Sigmoid colon (tissue), 4 donors: ENCODE results near the gene SERPINC1.

Experiments used
- EP300 ChIP-seq, 4 donors: sonication (generic); formaldehyde crosslinking; IDR thresholded peaks; one replicate each; pipeline ENCODE4 v1.6.1; 2017; ENCODE audit warnings: antibody characterized with exemption in 4 of 4
- POLR2AphosphoS5 ChIP-seq, 4 donors: sonication (generic); formaldehyde crosslinking; IDR thresholded peaks; one replicate each; pipeline ENCODE4 v1.6.1; 2017; ENCODE audit warnings: antibody characterized with exemption in 4 of 4
- TF ChIP-seq, protein P1 (sequence below), 4 experiments: fragments of 450-650 bp in 3 of 4; fragments of 200-600 bp in 1 of 4; IDR thresholded peaks; one replicate each; pipeline ENCODE4 v1.5.1; 2016 to 2019; ENCODE audit warnings: antibody characterized with exemption in 4 of 4, mild to moderate bottlenecking in 3 of 4, moderate library complexity in 2 of 4

DNA sequence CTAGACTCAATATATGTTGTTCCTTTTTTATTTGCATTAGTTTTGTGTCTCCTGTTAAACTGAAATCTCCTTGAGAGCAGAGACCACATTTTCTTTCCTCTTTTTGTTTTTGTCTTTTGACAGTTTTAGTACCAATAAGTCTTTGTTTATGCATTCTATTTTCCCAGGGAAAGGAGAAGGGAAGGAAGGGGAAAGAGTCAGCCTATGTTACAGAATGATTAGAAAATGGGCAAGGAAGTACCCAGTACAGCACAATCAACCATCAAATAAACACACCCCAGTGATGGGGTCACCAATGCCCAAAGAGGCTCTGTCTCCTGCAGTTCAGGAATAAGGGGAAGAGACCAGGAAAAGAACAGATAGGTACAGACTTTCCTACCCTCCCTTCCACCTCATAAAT, 38.9 kb downstream of the SERPINC1 start:
- TF ChIP-seq, protein P1, sequence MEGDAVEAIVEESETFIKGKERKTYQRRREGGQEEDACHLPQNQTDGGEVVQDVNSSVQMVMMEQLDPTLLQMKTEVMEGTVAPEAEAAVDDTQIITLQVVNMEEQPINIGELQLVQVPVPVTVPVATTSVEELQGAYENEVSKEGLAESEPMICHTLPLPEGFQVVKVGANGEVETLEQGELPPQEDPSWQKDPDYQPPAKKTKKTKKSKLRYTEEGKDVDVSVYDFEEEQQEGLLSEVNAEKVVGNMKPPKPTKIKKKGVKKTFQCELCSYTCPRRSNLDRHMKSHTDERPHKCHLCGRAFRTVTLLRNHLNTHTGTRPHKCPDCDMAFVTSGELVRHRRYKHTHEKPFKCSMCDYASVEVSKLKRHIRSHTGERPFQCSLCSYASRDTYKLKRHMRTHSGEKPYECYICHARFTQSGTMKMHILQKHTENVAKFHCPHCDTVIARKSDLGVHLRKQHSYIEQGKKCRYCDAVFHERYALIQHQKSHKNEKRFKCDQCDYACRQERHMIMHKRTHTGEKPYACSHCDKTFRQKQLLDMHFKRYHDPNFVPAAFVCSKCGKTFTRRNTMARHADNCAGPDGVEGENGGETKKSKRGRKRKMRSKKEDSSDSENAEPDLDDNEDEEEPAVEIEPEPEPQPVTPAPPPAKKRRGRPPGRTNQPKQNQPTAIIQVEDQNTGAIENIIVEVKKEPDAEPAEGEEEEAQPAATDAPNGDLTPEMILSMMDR (IDR thresholded peaks at IDR 0.05) = no peak
- TF ChIP-seq POLR2AphosphoS5 (IDR thresholded peaks at IDR 0.05) = no peak
- TF ChIP-seq EP300 (IDR thresholded peaks at IDR 0.05) = no peak
